Heart right ventricle (tissue), 16 donors: ENCODE data around the gene COX7A2. TPM values are rescaled to one million over a fixed set of nuclear protein-coding genes. Genes with fewer than 3 reads are reported as not detected.

Source experiments
- ATAC-seq, 8 donors: fragments of 200-7000 bp; cut with Tn5 transposase; one replicate each; pipeline ENCODE4 v1.9.1; 2020; ENCODE audit warnings: mild to moderate bottlenecking in 8 of 8, moderate library complexity in 8 of 8, moderate number of reproducible peaks in 1 of 8
- DNase-seq, 2 donors: peaks; one replicate each; pipeline ENCODE4 v3.0.0-alpha.2; 2020
- H3K27ac ChIP-seq, 10 donors: fragments of 200-600 bp; sonication (generic) in 2 of 10; one replicate each; pipeline versions ENCODE4 v1.5.0 to v1.8.0; 2020 to 2022; ENCODE audit warnings: mild to moderate bottlenecking in 3 of 10
- H3K27me3 ChIP-seq, 7 donors: fragments of 200-600 bp; one replicate each; pipeline ENCODE4 v1.8.0; 2021 to 2022; ENCODE audit warnings: mild to moderate bottlenecking in 2 of 7
- H3K36me3 ChIP-seq, 9 donors: fragments of 200-600 bp; sonication (generic) in 1 of 9; one replicate each; pipeline versions ENCODE4 v1.5.0 to v1.8.0; 2020 to 2022; ENCODE audit warnings: mild to moderate bottlenecking in 2 of 9
- H3K4me1 ChIP-seq, 9 donors: fragments of 200-600 bp; sonication (generic) in 1 of 9; one replicate each; pipeline versions ENCODE4 v1.5.0 to v1.8.0; 2020 to 2022; ENCODE audit warnings: mild to moderate bottlenecking in 4 of 9
- H3K4me3 ChIP-seq, 10 donors: fragments of 200-600 bp; sonication (generic) in 2 of 10; one replicate each; pipeline versions ENCODE4 v1.5.0 to v1.8.0; 2020 to 2022; ENCODE audit warnings: mild to moderate bottlenecking in 7 of 10, moderate library complexity in 2 of 10
- H3K9me3 ChIP-seq, 11 donors: fragments of 200-600 bp in 10 of 11; sonication (generic) in 2 of 11; one replicate each; pipeline versions ENCODE4 v1.5.0 to v1.8.0; 2013 to 2022; ENCODE audit warnings: mild to moderate bottlenecking in 2 of 11, control low read depth in 1 of 11, moderate library complexity in 1 of 11
- WGBS, 2 donors: extraction: QIAGEN DNeasy Blood & Tissue Kit; methylation state at CpG; one replicate each; pipeline ENCODE4 v1.1.7; 2013; ENCODE audit warnings: inconsistent platforms in 1 of 2; 5-methylcytosine and 5-hydroxymethylcytosine counted together
- intact Hi-C, 10 donors: fragments of 100-400 bp; cut with DNase I; formaldehyde crosslinking; loops; one replicate each; pipeline versions ENCODE4 v1.11.1 to v1.14.2; 2022
- polyA plus RNA-seq, 2 donors: library from polyadenylated mRNA; stranded (reverse); fragments of 200-250 nt; gene quantifications; one replicate each; pipeline ENCODE4 v1.2.3, GENCODE V29; 2013
- total RNA-seq, 10 donors: library from RNA; stranded (reverse); fragmentation: NEBNext Ultra II Directional in 3 of 10; extraction: Animal tissue kit (Norgen Biotek cat#: 25700) in 3 of 10; gene quantifications; one replicate each; pipeline versions ENCODE4 v1.2.1 to v1.2.4, GENCODE V29; 2021 to 2023
- TF ChIP-seq, protein P1 (sequence below), 9 donors: fragments of 200-600 bp; sonication (generic) in 2 of 9; IDR thresholded peaks; one replicate each; pipeline versions ENCODE4 v1.5.0 to v1.8.0; 2021 to 2022; ENCODE audit warnings: antibody characterized with exemption in 9 of 9, mild to moderate bottlenecking in 5 of 9, moderate library complexity in 1 of 9
- donor health status: Arrhythmogenic right ventricular cardiomyopathy.
- donor health status: ischemic (EF 13 %, LVEDD 7.1; RV severe dilation, severe dysfunction).
- donor health status: healthy with polysubstance abuse.
- donor health status: DM: no; HTN: yes; CAD: no.
- donor health status: DM: no; HTN: no; CAD: no.
- donor health status: ischemic (EF 25% LVEDD 6.9; RV normal size, moderate dysfunction).
- donor health status: ischemic (EF 25% LVEDD 5.7; RV mildly dilated, moderate dysfunction).
- donor health status: healthy.
- donor health status: DM: yes; HTN: yes; CAD: no.
- donor health status: Ischemic cardiomyopathy.
- donor health status: ischemic (EF 35%, LVEDD 5.7; RV mildly dilated, moderate dysfunction).
- donor health status: nonischemic (EF 11% LVEDD 7.7; RV severe dilation, severe dysfunction).
- donor health status: DM: yes; HTN: yes; CAD: no.
- donor health status: PGD.
- donor health status: ischemic (EF 29% LVEDD 5.4; RV normal size, mild dysfunction).
- donor health status: nonischemic (EF 23%, LVEDD 6.1; RV moderate dilation, normal function).

Gene COX7A2
- total and polyA plus RNA-seq, 12 donors = 661 to 1,205 (median 1,086) TPM

DNA sequence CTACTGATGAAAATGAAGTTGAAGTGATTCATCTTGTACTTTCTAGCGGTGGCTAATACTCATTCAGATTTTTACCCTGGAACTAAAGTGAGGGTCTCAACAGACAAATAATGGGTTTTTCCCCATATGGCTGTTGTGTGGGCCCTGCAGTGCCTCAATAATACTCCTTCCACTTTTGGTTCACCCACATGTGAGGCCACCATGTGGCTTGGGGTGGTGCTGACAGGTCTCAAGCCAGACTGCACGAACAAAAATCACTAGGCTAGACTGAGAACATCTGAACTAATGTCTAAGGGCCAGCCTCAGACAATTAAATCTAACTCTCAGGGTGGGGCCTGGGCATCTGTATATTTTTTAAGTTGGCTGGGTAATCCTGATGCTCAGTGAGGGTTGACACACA lies 29.9 kb downstream of the COX7A2 start:
- no peak for ATAC-seq
- 64 to 86% methylated on average over 2 of the region's 2 CpGs for WGBS, 2 donors

DNA sequence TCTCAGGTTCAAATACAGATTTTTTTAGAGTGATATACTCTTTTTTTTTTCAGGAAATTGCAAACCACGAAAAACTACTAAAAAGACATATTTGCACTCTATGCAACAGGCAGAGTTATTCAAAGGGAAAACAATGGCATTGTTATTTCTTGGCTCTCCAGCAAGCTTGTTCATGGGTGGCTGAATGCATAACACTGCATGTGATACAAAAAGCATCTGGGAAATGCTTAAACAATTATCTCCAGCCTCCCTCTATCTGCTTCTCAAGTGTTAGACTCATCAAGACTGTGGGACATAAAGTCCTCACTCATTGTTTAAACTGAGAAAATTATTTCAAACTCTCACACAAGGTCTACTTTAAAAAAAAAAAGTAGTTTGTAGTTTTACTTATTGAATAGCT lies 30.5 kb downstream of the COX7A2 start:
- WGBS, 2 donors = 11 to 18% methylated on average over 1 of the region's 1 CpG
- TF ChIP-seq, protein P1, sequence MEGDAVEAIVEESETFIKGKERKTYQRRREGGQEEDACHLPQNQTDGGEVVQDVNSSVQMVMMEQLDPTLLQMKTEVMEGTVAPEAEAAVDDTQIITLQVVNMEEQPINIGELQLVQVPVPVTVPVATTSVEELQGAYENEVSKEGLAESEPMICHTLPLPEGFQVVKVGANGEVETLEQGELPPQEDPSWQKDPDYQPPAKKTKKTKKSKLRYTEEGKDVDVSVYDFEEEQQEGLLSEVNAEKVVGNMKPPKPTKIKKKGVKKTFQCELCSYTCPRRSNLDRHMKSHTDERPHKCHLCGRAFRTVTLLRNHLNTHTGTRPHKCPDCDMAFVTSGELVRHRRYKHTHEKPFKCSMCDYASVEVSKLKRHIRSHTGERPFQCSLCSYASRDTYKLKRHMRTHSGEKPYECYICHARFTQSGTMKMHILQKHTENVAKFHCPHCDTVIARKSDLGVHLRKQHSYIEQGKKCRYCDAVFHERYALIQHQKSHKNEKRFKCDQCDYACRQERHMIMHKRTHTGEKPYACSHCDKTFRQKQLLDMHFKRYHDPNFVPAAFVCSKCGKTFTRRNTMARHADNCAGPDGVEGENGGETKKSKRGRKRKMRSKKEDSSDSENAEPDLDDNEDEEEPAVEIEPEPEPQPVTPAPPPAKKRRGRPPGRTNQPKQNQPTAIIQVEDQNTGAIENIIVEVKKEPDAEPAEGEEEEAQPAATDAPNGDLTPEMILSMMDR (IDR thresholded peaks at IDR 0.05) = no peak
- Histone ChIP-seq H3K27ac (peak overlapping the region in 1 of 10 donors; percentile 22), H3K4me3 (no peak overlapping the region), H3K27me3 (peaks cover 0 to 33% (median 6%) of the 10 kb centered on the region in 7 donors), H3K4me1 (peaks cover 0 to 55% (median 23%) of the 10 kb centered on the region in 9 donors), H3K36me3 (no peaks in the 10 kb centered on the region), H3K9me3 (no peaks in the 10 kb centered on the region)
- ATAC-seq (peak in 1 of 8 donors; percentile 18), DNase-seq (no peak)
- intact Hi-C loops = loop anchor here in 6 of 10 donors (5.0 to 10.0 kb wide), 5 partner anchors 1121 to 1538 kb away; no protein-coding TSS in a partner anchor

More for the DNA sequence above, 29.9 kb downstream of the COX7A2 start:
- peaks cover 0 to 51% (median 18%) of the 10 kb centered on the region in 9 donors for H3K4me1 ChIP-seq
- H3K36me3 ChIP-seq = no peaks in the 10 kb centered on the region
- no peak overlapping the region for H3K4me3 ChIP-seq
- no peak for DNase-seq
- H3K27me3 ChIP-seq = peaks cover 0 to 27% (median under 1%) of the 10 kb centered on the region in 7 donors
- no peaks in the 10 kb centered on the region for H3K9me3 ChIP-seq
- TF ChIP-seq, protein P1 (IDR thresholded peaks at IDR 0.05) = no peak
- intact Hi-C loops = loop anchor here in 6 of 10 donors (5.0 to 10.0 kb wide), 5 partner anchors 1121 to 1539 kb away; no protein-coding TSS in a partner anchor
- peak overlapping the region in 1 of 10 donors; percentile 22 for H3K27ac ChIP-seq

DNA sequence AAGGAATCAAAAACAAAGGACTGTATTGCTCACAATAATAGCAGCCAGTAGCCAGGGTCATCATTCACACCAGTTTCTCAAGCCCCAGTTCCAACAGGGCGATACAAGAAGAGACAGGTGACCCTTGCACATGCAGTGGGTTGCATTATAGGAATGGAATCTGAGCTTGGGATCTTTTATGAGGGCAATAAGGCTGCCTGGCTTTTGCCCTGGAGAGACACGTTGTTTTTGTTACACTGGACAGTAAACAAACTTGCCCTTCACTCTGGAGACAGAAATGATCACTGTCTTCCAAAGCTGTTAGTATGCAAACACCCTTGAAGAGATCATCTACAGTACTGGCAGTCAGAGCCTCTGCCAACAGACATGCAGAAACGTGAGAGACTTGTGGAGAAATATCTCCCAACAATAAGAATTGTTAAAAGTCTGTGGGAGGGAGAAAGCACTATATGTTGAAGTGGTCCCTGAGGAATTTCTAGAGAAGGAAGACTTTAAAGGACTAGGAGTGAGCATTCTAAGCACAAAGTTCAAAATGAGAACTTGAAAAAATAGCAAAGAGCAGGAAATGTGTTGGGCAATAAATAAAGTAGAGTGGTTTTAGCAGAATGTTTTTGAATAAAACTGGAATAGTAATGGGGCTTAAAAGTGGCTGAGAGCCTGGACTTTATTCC lies 31.5 kb downstream of the COX7A2 start:
- ATAC-seq (no peak), DNase-seq (no peak)
- Histone ChIP-seq H3K4me3 (no peak overlapping the region), H3K27me3 (peaks cover 0 to 42% (median 14%) of the 10 kb centered on the region in 7 donors), H3K27ac (peak overlapping the region in 1 of 10 donors; percentile 0), H3K36me3 (no peaks in the 10 kb centered on the region), H3K4me1 (peaks cover 0 to 47% (median 22%) of the 10 kb centered on the region in 9 donors), H3K9me3 (no peaks in the 10 kb centered on the region)
- TF ChIP-seq, protein P1 (IDR thresholded peaks at IDR 0.05) = no peak
- 25 to 37% methylated on average over 3 of the region's 3 CpGs for WGBS, 2 donors
- intact Hi-C loops = loop anchor here in 8 of 10 donors (1.0 to 10.0 kb wide), 7 partner anchors 1120 to 1537 kb away; no protein-coding TSS in a partner anchor

DNA sequence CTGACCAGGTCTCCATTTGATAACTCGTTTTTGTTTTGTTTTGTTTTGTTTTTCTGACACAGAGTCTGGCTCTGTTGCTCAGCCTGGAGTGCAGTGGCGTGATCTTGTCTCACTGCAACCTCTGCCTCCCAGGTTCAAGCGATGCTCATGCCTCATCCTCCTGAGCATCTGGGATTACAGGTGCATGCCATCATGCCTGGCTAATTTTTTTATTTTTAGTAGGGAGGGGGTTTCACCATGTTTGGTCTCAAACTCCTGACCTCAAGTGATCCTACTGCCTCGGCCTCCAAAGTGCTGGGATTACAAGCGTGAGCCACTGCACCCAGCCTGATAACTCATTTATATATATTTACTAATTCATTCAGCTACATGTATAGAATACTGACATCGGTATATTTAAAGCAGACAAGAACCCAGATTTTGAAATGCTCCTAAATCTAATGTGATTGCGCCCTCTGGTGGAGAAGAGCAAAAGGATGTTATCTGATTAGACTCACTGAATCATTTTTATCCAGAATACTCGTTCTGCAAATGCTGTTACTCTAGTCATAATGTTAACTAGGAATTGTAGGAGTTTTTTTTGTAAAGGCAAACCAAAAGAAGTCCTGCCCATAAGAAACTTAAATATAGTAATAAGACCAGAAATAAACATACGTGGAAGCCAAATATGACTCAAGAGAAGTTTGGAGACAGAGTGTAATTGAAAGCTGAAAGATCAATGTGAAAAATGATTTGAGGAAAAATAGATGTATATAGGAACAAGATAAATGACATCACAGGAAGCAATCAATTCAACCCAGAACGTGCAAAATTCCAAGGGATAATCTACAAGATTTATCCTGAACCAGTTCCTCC lies 32.5 kb downstream of the COX7A2 start:
- H3K4me1 ChIP-seq = peaks cover 0 to 52% (median 31%) of the 10 kb centered on the region in 9 donors

More for the DNA sequence above, 32.5 kb downstream of the COX7A2 start:
- Histone ChIP-seq H3K27me3 (peaks cover 0 to 51% (median 24%) of the 10 kb centered on the region in 7 donors), H3K27ac (no peak overlapping the region), H3K36me3 (no peaks in the 10 kb centered on the region), H3K9me3 (no peaks in the 10 kb centered on the region), H3K4me3 (no peak overlapping the region)
- intact Hi-C loops = loop anchor here in 8 of 10 donors (1.0 to 10.0 kb wide), 7 partner anchors 1119 to 1536 kb away; no protein-coding TSS in a partner anchor
- ATAC-seq = no peak
- 28 to 31% methylated on average over 10 of the region's 10 CpGs for WGBS, 2 donors
- TF ChIP-seq, protein P1 (IDR thresholded peaks at IDR 0.05) = peak; percentile 69 to 88 (median 83)
- DNase-seq = peak in 1 of 2 donors; percentile 65
